Osteoblast (primary cell): ENCODE data around the gene PSPN. TPM values are rescaled to one million over a fixed set of nuclear protein-coding genes. Genes with fewer than 3 reads are reported as not detected.

ENCODE experiments used
- DNase-seq: peaks from one replicate; pipeline ENCODE4 v3.0.0; 2011; ENCODE audit warnings: low spot score, mixed read lengths; ENCODE audit not compliant: insufficient read length; ENCODE audit errors: missing footprints
- H2AFZ ChIP-seq: 2 replicates; pipeline ENCODE4 v1.6.0; 2011; ENCODE audit warnings: mild to moderate bottlenecking, low read length
- H3K27ac ChIP-seq: 2 replicates; pipeline ENCODE4 v1.5.1; 2011; ENCODE audit warnings: mild to moderate bottlenecking, low read depth, low read length, moderate library complexity
- H3K27me3 ChIP-seq: 2 replicates; pipeline ENCODE4 v1.6.0; 2012; ENCODE audit warnings: mild to moderate bottlenecking, control low read depth, inconsistent platforms, low read length, moderate library complexity; ENCODE audit not compliant: insufficient read depth
- H3K36me3 ChIP-seq: 2 replicates; pipeline ENCODE4 v1.5.1; 2011; ENCODE audit warnings: mild to moderate bottlenecking, low read length, control low read depth, moderate library complexity; ENCODE audit not compliant: insufficient read depth
- H3K4me1 ChIP-seq: 2 replicates; pipeline ENCODE4 v1.5.1; 2011; ENCODE audit warnings: mild to moderate bottlenecking, low read length, control low read depth, moderate library complexity; ENCODE audit not compliant: insufficient read depth
- H3K4me2 ChIP-seq: 2 replicates; pipeline ENCODE4 v1.6.0; 2011; ENCODE audit warnings: mild to moderate bottlenecking, low read length; ENCODE audit not compliant: insufficient read depth
- H3K4me3 ChIP-seq: fragments of 200-600 bp; sonication (generic); 3 replicates; pipeline ENCODE4 v1.5.1; 2012; ENCODE audit warnings: mild to moderate bottlenecking, low read length, inconsistent platforms; ENCODE audit not compliant: insufficient read depth
- H3K79me2 ChIP-seq: 2 replicates; pipeline ENCODE4 v1.6.0; 2012; ENCODE audit warnings: mild to moderate bottlenecking, low read length, control low read depth, inconsistent platforms; ENCODE audit not compliant: insufficient read depth
- H3K9me3 ChIP-seq: 2 replicates; pipeline ENCODE4 v1.5.1; 2011; ENCODE audit warnings: low read depth, low read length, control low read depth
- H4K20me1 ChIP-seq: 2 replicates; pipeline ENCODE4 v1.6.0; 2012; ENCODE audit warnings: mild to moderate bottlenecking, low read length, control low read depth; ENCODE audit not compliant: insufficient read depth
- CTCF ChIP-seq: IDR thresholded peaks from 2 replicates; pipeline ENCODE4 v1.5.1; 2011; ENCODE audit warnings: mild to moderate bottlenecking, low read depth, low read length, moderate library complexity; ENCODE audit errors: extremely low read depth
- total RNA-seq: library from RNA; depleted of rRNA; stranded (reverse); fragments of >200 nt; gene quantifications from 2 replicates; pipeline ENCODE4 v1.2.3, GENCODE V29; 2012

Gene PSPN
- total RNA-seq, 1 donor = 1.1 TPM

GRCh38 chr19:6414793-6415590 lies 39.3 kb upstream of the PSPN start:
- TF ChIP-seq CTCF = no peak
- no peaks in the 10 kb centered on the region for H3K4me1 ChIP-seq
- H3K9me3 ChIP-seq = no peaks in the 10 kb centered on the region
- peaks cover 55% of the 10 kb centered on the region for H3K36me3 ChIP-seq
- no peak overlapping the region for H3K4me2 ChIP-seq
- H2AFZ ChIP-seq = no peak overlapping the region
- no peaks in the 10 kb centered on the region for H3K27me3 ChIP-seq
- peaks cover 25% of the 10 kb centered on the region for H3K79me2 ChIP-seq
- peak; percentile 82 for DNase-seq
- no peak overlapping the region for H3K27ac ChIP-seq
- H3K4me3 ChIP-seq = no peak overlapping the region
- H4K20me1 ChIP-seq = peaks cover 24% of the 10 kb centered on the region

- Histone ChIP-seq H2AFZ (no peak overlapping the region), H4K20me1 (peaks cover 14% of the 10 kb centered on the region), H3K36me3 (peaks cover 45% of the 10 kb centered on the region), H3K27me3 (no peaks in the 10 kb centered on the region), H3K27ac (no peak overlapping the region), H3K4me1 (no peaks in the 10 kb centered on the region), H3K79me2 (peaks cover 15% of the 10 kb centered on the region), H3K4me2 (no peak overlapping the region), H3K4me3 (no peak overlapping the region), H3K9me3 (no peaks in the 10 kb centered on the region)
- DNase-seq = peak; percentile 82
- TF ChIP-seq CTCF = no peak
Observed at GRCh38 chr19:6413721-6414643, 38.2 kb upstream of the PSPN start.

GRCh38 chr19:6413291-6413690 lies 37.6 kb upstream of the PSPN start:
- no peak overlapping the region for H3K27ac ChIP-seq
- no peak for TF ChIP-seq CTCF
- peaks cover 38% of the 10 kb centered on the region for H3K36me3 ChIP-seq
- no peak overlapping the region for H3K4me3 ChIP-seq
- no peaks in the 10 kb centered on the region for H3K27me3 ChIP-seq
- H2AFZ ChIP-seq = no peak overlapping the region
- H3K79me2 ChIP-seq = peaks cover 8% of the 10 kb centered on the region
- no peaks in the 10 kb centered on the region for H3K4me1 ChIP-seq
- H3K9me3 ChIP-seq = no peaks in the 10 kb centered on the region
- peaks cover 9% of the 10 kb centered on the region for H4K20me1 ChIP-seq
- no peak overlapping the region for H3K4me2 ChIP-seq
- peak; percentile 80 for DNase-seq
